HEK293 (cell line): ENCODE measurements around the gene KLK1.

Experiments used
- CTCF ChIP-seq: fragments of 450-650 bp; formaldehyde crosslinking; IDR thresholded peaks from 2 replicates; pipeline ENCODE4 v1.5.1; 2016; ENCODE audit warnings: missing biosample characterization, missing genetic modification characterization
- KLF7 ChIP-seq: fragments of 450-650 bp; formaldehyde crosslinking; IDR thresholded peaks from 2 replicates; pipeline ENCODE4 v1.5.1; 2016; ENCODE audit warnings: missing biosample characterization, missing genetic modification characterization, borderline replicate concordance
- KLF8 ChIP-seq: fragments of 450-650 bp; formaldehyde crosslinking; IDR thresholded peaks from 2 replicates; pipeline ENCODE4 v1.5.1; 2016; ENCODE audit warnings: missing biosample characterization, missing genetic modification characterization

- TF ChIP-seq CTCF (tag by site-specific recombination) (no peak), KLF7 (tag by site-specific recombination) (no peak), KLF8 (no peak)
These were observed 852 bp downstream of the KLK1 start for GRCh38 chr19:50822661-50823208.
